ENCODE results near the gene S100PBP. TPM values are rescaled to one million over a fixed set of nuclear protein-coding genes. Genes with fewer than 3 reads are reported as not detected.

The S100PBP gene
- total and polyA plus RNA-seq, 10 of the 15 experiments (the other 5 are each of a cell fraction or from before 2014, with no cell fraction given): 17.0 to 98.3 (median 40.6) TPM

DNA sequence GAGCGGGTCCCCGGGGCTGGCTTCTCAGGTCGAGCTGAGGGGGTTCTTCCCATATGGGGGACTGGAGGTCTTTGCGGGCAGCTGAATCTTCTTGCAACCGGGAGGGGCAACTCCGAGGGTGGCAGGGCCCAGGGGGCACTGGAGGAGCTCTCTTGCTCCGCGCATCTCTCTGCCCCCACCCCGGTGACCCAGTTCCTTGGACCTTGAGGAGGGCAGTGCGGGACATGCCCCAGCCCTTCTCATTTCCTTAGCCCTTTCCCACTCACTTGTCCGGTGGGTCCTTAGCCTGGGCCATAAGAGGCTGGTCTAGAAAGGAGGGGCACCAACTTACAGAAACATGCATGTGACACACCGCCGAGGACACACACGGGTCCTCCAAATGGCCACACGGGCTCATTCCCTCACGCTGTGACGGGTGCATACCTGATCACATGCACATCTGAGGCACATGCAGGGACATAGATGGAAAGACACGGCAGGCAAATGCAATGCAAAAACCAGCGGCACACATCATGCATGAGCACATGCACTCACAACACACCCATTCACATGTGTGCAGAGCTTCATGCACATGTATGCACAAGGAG, 69.5 kb downstream of the S100PBP start:
- TF ChIP-seq, protein P1, sequence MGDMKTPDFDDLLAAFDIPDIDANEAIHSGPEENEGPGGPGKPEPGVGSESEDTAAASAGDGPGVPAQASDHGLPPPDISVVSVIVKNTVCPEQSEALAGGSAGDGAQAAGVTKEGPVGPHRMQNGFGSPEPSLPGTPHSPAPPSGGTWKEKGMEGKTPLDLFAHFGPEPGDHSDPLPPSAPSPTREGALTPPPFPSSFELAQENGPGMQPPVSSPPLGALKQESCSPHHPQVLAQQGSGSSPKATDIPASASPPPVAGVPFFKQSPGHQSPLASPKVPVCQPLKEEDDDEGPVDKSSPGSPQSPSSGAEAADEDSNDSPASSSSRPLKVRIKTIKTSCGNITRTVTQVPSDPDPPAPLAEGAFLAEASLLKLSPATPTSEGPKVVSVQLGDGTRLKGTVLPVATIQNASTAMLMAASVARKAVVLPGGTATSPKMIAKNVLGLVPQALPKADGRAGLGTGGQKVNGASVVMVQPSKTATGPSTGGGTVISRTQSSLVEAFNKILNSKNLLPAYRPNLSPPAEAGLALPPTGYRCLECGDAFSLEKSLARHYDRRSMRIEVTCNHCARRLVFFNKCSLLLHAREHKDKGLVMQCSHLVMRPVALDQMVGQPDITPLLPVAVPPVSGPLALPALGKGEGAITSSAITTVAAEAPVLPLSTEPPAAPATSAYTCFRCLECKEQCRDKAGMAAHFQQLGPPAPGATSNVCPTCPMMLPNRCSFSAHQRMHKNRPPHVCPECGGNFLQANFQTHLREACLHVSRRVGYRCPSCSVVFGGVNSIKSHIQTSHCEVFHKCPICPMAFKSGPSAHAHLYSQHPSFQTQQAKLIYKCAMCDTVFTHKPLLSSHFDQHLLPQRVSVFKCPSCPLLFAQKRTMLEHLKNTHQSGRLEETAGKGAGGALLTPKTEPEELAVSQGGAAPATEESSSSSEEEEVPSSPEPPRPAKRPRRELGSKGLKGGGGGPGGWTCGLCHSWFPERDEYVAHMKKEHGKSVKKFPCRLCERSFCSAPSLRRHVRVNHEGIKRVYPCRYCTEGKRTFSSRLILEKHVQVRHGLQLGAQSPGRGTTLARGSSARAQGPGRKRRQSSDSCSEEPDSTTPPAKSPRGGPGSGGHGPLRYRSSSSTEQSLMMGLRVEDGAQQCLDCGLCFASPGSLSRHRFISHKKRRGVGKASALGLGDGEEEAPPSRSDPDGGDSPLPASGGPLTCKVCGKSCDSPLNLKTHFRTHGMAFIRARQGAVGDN (IDR thresholded peaks at IDR 0.05): no peak
- TF ChIP-seq HCFC1 (IDR thresholded peaks at IDR 0.05; ENCODE audit: low read length): no peak
- no peak for TF ChIP-seq KAT2A (conservative IDR thresholded peaks at IDR 0.05; ENCODE audit: control insufficient read depth, low read depth, low read length)
- no peak for TF ChIP-seq NFYA (IDR thresholded peaks at IDR 0.05; ENCODE audit: borderline replicate concordance, low read depth, low read length)
- no peak for TF ChIP-seq NBN (IDR thresholded peaks at IDR 0.05)
- no peak for TF ChIP-seq RCOR1 (conservative IDR thresholded peaks at IDR 0.05; ENCODE audit: low read depth, low read length)
- TF ChIP-seq BRCA1 (IDR thresholded peaks at IDR 0.05; ENCODE audit: low read depth, low read length): no peak
- no peak for TF ChIP-seq CHD4 (IDR thresholded peaks at IDR 0.05)
- TF ChIP-seq SMARCA5 (IDR thresholded peaks at IDR 0.05): no peak
- no peak for TF ChIP-seq WRNIP1 (IDR thresholded peaks at IDR 0.05; ENCODE audit: borderline replicate concordance, low read depth, low read length)
- TF ChIP-seq YY1 (IDR thresholded peaks at IDR 0.05; ENCODE audit: low read depth, low read length): no peak
- TF ChIP-seq SIN3A (IDR thresholded peaks at IDR 0.05; ENCODE audit: low read depth, low read length): no peak
- no peak for TF ChIP-seq ZNF217 (IDR thresholded peaks at IDR 0.05)
- TF ChIP-seq, protein P2, sequence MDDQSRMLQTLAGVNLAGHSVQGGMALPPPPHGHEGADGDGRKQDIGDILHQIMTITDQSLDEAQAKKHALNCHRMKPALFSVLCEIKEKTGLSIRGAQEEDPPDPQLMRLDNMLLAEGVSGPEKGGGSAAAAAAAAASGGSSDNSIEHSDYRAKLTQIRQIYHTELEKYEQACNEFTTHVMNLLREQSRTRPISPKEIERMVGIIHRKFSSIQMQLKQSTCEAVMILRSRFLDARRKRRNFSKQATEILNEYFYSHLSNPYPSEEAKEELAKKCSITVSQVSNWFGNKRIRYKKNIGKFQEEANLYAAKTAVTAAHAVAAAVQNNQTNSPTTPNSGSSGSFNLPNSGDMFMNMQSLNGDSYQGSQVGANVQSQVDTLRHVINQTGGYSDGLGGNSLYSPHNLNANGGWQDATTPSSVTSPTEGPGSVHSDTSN (IDR thresholded peaks at IDR 0.05; ENCODE audit: insufficient replicate concordance, low read depth, low read length): no peak
- TF ChIP-seq, protein P3, sequence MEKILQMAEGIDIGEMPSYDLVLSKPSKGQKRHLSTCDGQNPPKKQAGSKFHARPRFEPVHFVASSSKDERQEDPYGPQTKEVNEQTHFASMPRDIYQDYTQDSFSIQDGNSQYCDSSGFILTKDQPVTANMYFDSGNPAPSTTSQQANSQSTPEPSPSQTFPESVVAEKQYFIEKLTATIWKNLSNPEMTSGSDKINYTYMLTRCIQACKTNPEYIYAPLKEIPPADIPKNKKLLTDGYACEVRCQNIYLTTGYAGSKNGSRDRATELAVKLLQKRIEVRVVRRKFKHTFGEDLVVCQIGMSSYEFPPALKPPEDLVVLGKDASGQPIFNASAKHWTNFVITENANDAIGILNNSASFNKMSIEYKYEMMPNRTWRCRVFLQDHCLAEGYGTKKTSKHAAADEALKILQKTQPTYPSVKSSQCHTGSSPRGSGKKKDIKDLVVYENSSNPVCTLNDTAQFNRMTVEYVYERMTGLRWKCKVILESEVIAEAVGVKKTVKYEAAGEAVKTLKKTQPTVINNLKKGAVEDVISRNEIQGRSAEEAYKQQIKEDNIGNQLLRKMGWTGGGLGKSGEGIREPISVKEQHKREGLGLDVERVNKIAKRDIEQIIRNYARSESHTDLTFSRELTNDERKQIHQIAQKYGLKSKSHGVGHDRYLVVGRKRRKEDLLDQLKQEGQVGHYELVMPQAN (conservative IDR thresholded peaks at IDR 0.05): no peak
- no peak for TF ChIP-seq SUPT20H (IDR thresholded peaks at IDR 0.05; ENCODE audit: borderline replicate concordance, control insufficient read depth, low read depth, low read length)
- no peak for TF ChIP-seq BHLHE40 (IDR thresholded peaks at IDR 0.05; ENCODE audit: borderline replicate concordance in 1 of 2, low read depth in 2 of 2, low read length in 1 of 2)
- TF ChIP-seq NR2F1 (conservative IDR thresholded peaks at IDR 0.05): no peak
- no peak for TF ChIP-seq TCF3 (IDR thresholded peaks at IDR 0.05; ENCODE audit: borderline replicate concordance, insufficient read depth, low read depth, low read length)
- POLR2A ChIA-PET: no interaction called here
- FAIRE-seq: no peak
- no peak overlapping the region for H3K9ac ChIP-seq (ENCODE audit: control insufficient read depth, insufficient read depth, low read length)
- H3K79me2 ChIP-seq (ENCODE audit: control insufficient read depth, insufficient read depth, low read length): no peaks in the 10 kb centered on the region
- RAD21 ChIA-PET (ENCODE audit: unreplicated experiment): no interaction called here
- no peaks in the 10 kb centered on the region for H3K36me3 ChIP-seq (ENCODE audit: control insufficient read depth in 2 of 2, insufficient read depth in 2 of 2, low read length in 1 of 2)
- CTCF ChIA-PET: interaction anchor here (2.1 kb wide), 1 partner anchor 11 kb away, joined by 7 read pairs; no protein-coding TSS in a partner anchor
- in situ Hi-C loops (cut with MboI) (no loop called here), intact Hi-C loops (cut with micrococcal nuclease; ENCODE audit: unreplicated experiment) (no loop called here)
- H3K27ac ChIP-seq (ENCODE audit: control insufficient read depth, insufficient read depth): no peak overlapping the region
- WGBS (ENCODE audit: insufficient coverage, insufficient replicate concordance, low lambda C conversion rate, missing lambda C conversion rate): 31% methylated on average over 19 of the region's 19 CpGs
- peaks cover 6 to 8% of the 10 kb centered on the region in 2 experiments for H3K27me3 ChIP-seq (replicated peaks in 1 of 2; ENCODE audit: control insufficient read depth in 2 of 2, insufficient read depth in 2 of 2, low read length in 1 of 2)
- SMC1A ChIA-PET (ENCODE audit: uncharacterized antibody, unreplicated experiment): no interaction called here
- no peak overlapping the region for H2AFZ ChIP-seq (ENCODE audit: control insufficient read depth, low read depth, low read length)
- BruUV-seq (replicated peaks): no TSS peak
- no peak for DNase-seq (ENCODE audit: low read depth, low spot score)
- no peak for ATAC-seq
- no peak overlapping the region for H3K4me2 ChIP-seq (ENCODE audit: control insufficient read depth, insufficient read depth)
- H3K9me3 ChIP-seq (replicated peaks; ENCODE audit: control insufficient read depth, insufficient read depth, low read length): no peaks in the 10 kb centered on the region
- no peaks in the 10 kb centered on the region for H4K20me1 ChIP-seq (ENCODE audit: control insufficient read depth, insufficient read depth)
- no peaks in the 10 kb centered on the region for H3K4me1 ChIP-seq (ENCODE audit: control insufficient read depth, insufficient read depth, low read length)
- no peak overlapping the region for H3K4me3 ChIP-seq

All from GM12878 (cell line).